Neural crest cell (in vitro differentiated cells): Measurements from ENCODE around the gene CCR2. TPM values are rescaled to one million over a fixed set of nuclear protein-coding genes. Genes with fewer than 3 reads are reported as not detected.

Experiments used
- DNase-seq: peaks from one replicate; pipeline ENCODE4 v3.0.0; 2021; ENCODE audit warnings: low read depth, mixed read lengths, low spot score
- H3K27ac Mint-ChIP-seq: one replicate; pipeline ENCODE4 v1.8.0; 2021; ENCODE audit warnings: mild to moderate bottlenecking, mixed read lengths; ENCODE audit not compliant: unreplicated experiment
- H3K27me3 Mint-ChIP-seq: 2 replicates; pipeline ENCODE4 v1.8.0; 2021; ENCODE audit warnings: low read depth, mild to moderate bottlenecking, mixed read lengths
- H3K36me3 Mint-ChIP-seq: 2 replicates; pipeline ENCODE4 v1.8.0; 2021; ENCODE audit warnings: low read depth, mild to moderate bottlenecking, mixed read lengths
- H3K4me1 Mint-ChIP-seq: 2 replicates; pipeline ENCODE4 v1.8.0; 2021; ENCODE audit warnings: mixed read lengths
- H3K4me3 Mint-ChIP-seq: one replicate; pipeline ENCODE4 v1.8.0; 2021; ENCODE audit warnings: mild to moderate bottlenecking, mixed read lengths
- H3K9me3 Mint-ChIP-seq: 2 replicates; pipeline ENCODE4 v1.8.0; 2021; ENCODE audit warnings: mixed read lengths
- CTCF ChIP-seq: fragments of 200-600 bp; sonication (generic); conservative IDR thresholded peaks from 2 replicates; pipeline ENCODE4 v1.5.0; 2021; ENCODE audit warnings: antibody characterized with exemption, mild to moderate bottlenecking
- total RNA-seq: library from RNA; stranded (reverse); gene quantifications from 2 replicates; pipeline ENCODE4 v1.2.1, GENCODE V29; 2021

CCR2 gene
- total RNA-seq, 1 donor from 2014 or later = not detected

GRCh38 chr3:46367811-46368210 is 13.9 kb downstream of the CCR2 start:
- TF ChIP-seq CTCF = no peak
- Mint-ChIP-seq H3K36me3 (no peaks in the 10 kb centered on the region), H3K27ac (no peak overlapping the region), H3K4me1 (no peaks in the 10 kb centered on the region), H3K4me3 (no peak overlapping the region), H3K9me3 (no peaks in the 10 kb centered on the region), H3K27me3 (peaks cover 29% of the 10 kb centered on the region)
- DNase-seq = no peak

GRCh38 chr3:46368569-46368968 is 14.7 kb downstream of the CCR2 start:
- H3K9me3 Mint-ChIP-seq = no peaks in the 10 kb centered on the region
- TF ChIP-seq CTCF = peak; percentile 23
- no peak overlapping the region for H3K27ac Mint-ChIP-seq
- H3K4me1 Mint-ChIP-seq = no peaks in the 10 kb centered on the region
- no peak overlapping the region for H3K4me3 Mint-ChIP-seq
- no peaks in the 10 kb centered on the region for H3K36me3 Mint-ChIP-seq
- H3K27me3 Mint-ChIP-seq = peaks cover 36% of the 10 kb centered on the region
- DNase-seq = no peak

- Mint-ChIP-seq H3K27ac (no peak overlapping the region), H3K4me3 (no peak overlapping the region), H3K4me1 (no peaks in the 10 kb centered on the region), H3K36me3 (no peaks in the 10 kb centered on the region), H3K27me3 (peaks cover 39% of the 10 kb centered on the region), H3K9me3 (no peaks in the 10 kb centered on the region)
- no peak for TF ChIP-seq CTCF
- DNase-seq = no peak
Observed at GRCh38 chr3:46369151-46369550, 15.2 kb downstream of the CCR2 start.

GRCh38 chr3:46369675-46370132 is 15.8 kb downstream of the CCR2 start:
- Mint-ChIP-seq H3K27me3 (peaks cover 45% of the 10 kb centered on the region), H3K9me3 (no peaks in the 10 kb centered on the region), H3K4me1 (no peaks in the 10 kb centered on the region), H3K4me3 (no peak overlapping the region), H3K36me3 (no peaks in the 10 kb centered on the region), H3K27ac (no peak overlapping the region)
- TF ChIP-seq CTCF = no peak
- DNase-seq = no peak

GRCh38 chr3:46370839-46371518 is 17.1 kb downstream of the CCR2 start, which contains the start of gene CCR5:
Gene CCR5, plus strand, starts transcription at chr3:46370946. Its CDS starts 1,957 bp downstream, at chr3:46372903.
- no peak within 1 kb of the TSS for H3K4me3 Mint-ChIP-seq
- no peak for DNase-seq
- no peak within 1 kb of the TSS for H3K27ac Mint-ChIP-seq
- H3K9me3 Mint-ChIP-seq = no peaks in the 10 kb centered on the region
- no peaks in the 10 kb centered on the region for H3K36me3 Mint-ChIP-seq
- TF ChIP-seq CTCF = no peak
- H3K4me1 Mint-ChIP-seq = no peaks in the 10 kb centered on the region
- H3K27me3 Mint-ChIP-seq = peaks cover 55% of the 10 kb centered on the region
